Adipocyte (in vitro differentiated cells): ENCODE data around the gene DIO3.

Source experiments
- DNase-seq: peaks from one replicate; pipeline ENCODE4 v3.0.0-alpha.2; 2015; ENCODE audit warnings: low read depth
- H3K27me3 ChIP-seq: replicated peaks from 2 replicates; pipeline ENCODE4 v1.7.0; 2013; ENCODE audit warnings: mild to moderate bottlenecking, low read length, moderate library complexity; ENCODE audit not compliant: control insufficient read depth, insufficient read depth
- H3K36me3 ChIP-seq: 2 replicates; pipeline ENCODE4 v1.7.0; 2013; ENCODE audit warnings: low read length, mild to moderate bottlenecking, moderate library complexity; ENCODE audit not compliant: control insufficient read depth, insufficient read depth, severe bottlenecking
- H3K4me1 ChIP-seq: 2 replicates; pipeline ENCODE4 v1.7.0; 2013; ENCODE audit warnings: mild to moderate bottlenecking, low read length, moderate library complexity; ENCODE audit not compliant: control insufficient read depth, insufficient read depth
- H3K4me3 ChIP-seq: 2 replicates; pipeline ENCODE4 v1.7.0; 2013; ENCODE audit warnings: mild to moderate bottlenecking, low read length, moderate library complexity
- H3K9ac ChIP-seq: 2 replicates; pipeline ENCODE4 v1.7.0; 2013; ENCODE audit warnings: mild to moderate bottlenecking, low read length, moderate library complexity
- H3K9me3 ChIP-seq: 2 replicates; pipeline ENCODE4 v1.7.0; 2013; ENCODE audit warnings: mild to moderate bottlenecking, low read length, moderate library complexity; ENCODE audit not compliant: control insufficient read depth

DIO3 gene

GRCh38 chr14:101587441-101587911, 26.2 kb downstream of the DIO3 start:
- Histone ChIP-seq H3K27me3 (peaks cover 48% of the 10 kb centered on the region), H3K4me1 (peaks cover 5% of the 10 kb centered on the region), H3K4me3 (no peak overlapping the region), H3K9me3 (no peaks in the 10 kb centered on the region), H3K9ac (no peak overlapping the region), H3K36me3 (no peaks in the 10 kb centered on the region)
- DNase-seq: no peak

- H3K27me3 ChIP-seq: peaks cover 53% of the 10 kb centered on the region
- H3K36me3 ChIP-seq: no peaks in the 10 kb centered on the region
- DNase-seq: no peak
These were observed 27.1 kb downstream of the DIO3 start for GRCh38 chr14:101588286-101588975.

GRCh38 chr14:101588990-101589389, 27.7 kb downstream of the DIO3 start:
- Histone ChIP-seq H3K9ac (no peak overlapping the region), H3K4me1 (peaks cover 5% of the 10 kb centered on the region), H3K36me3 (no peaks in the 10 kb centered on the region), H3K9me3 (no peaks in the 10 kb centered on the region), H3K4me3 (no peak overlapping the region), H3K27me3 (peaks cover 53% of the 10 kb centered on the region)
- DNase-seq: peak; percentile 19

More at GRCh38 chr14:101588286-101588975, 27.1 kb downstream of the DIO3 start:
- peaks cover 5% of the 10 kb centered on the region for H3K4me1 ChIP-seq
- no peak overlapping the region for H3K4me3 ChIP-seq
- no peak overlapping the region for H3K9ac ChIP-seq
- H3K9me3 ChIP-seq: no peaks in the 10 kb centered on the region

GRCh38 chr14:101589486-101590015, 28.3 kb downstream of the DIO3 start:
- peaks cover 53% of the 10 kb centered on the region for H3K27me3 ChIP-seq
- no peaks in the 10 kb centered on the region for H3K9me3 ChIP-seq
- DNase-seq: no peak
- H3K4me3 ChIP-seq: no peak overlapping the region
- H3K9ac ChIP-seq: no peak overlapping the region
- peaks cover 1% of the 10 kb centered on the region for H3K4me1 ChIP-seq
- H3K36me3 ChIP-seq: no peaks in the 10 kb centered on the region

GRCh38 chr14:101590062-101590461, 28.8 kb downstream of the DIO3 start:
- no peak for DNase-seq

GRCh38 chr14:101590616-101591015, 29.3 kb downstream of the DIO3 start:
- H3K9ac ChIP-seq: no peak overlapping the region
- peaks cover 4% of the 10 kb centered on the region for H3K9me3 ChIP-seq
- H3K27me3 ChIP-seq: peaks cover 49% of the 10 kb centered on the region
- H3K36me3 ChIP-seq: no peaks in the 10 kb centered on the region
- no peak overlapping the region for H3K4me3 ChIP-seq
- no peak for DNase-seq
- no peaks in the 10 kb centered on the region for H3K4me1 ChIP-seq

More at GRCh38 chr14:101590062-101590461, 28.8 kb downstream of the DIO3 start:
- H3K27me3 ChIP-seq: peaks cover 53% of the 10 kb centered on the region
- H3K36me3 ChIP-seq: no peaks in the 10 kb centered on the region
- no peak overlapping the region for H3K4me3 ChIP-seq
- no peaks in the 10 kb centered on the region for H3K4me1 ChIP-seq
- no peak overlapping the region for H3K9ac ChIP-seq
- H3K9me3 ChIP-seq: peaks cover 3% of the 10 kb centered on the region

- Histone ChIP-seq H3K4me1 (no peaks in the 10 kb centered on the region), H3K9ac (no peak overlapping the region), H3K9me3 (peaks cover 4% of the 10 kb centered on the region), H3K27me3 (peaks cover 44% of the 10 kb centered on the region), H3K4me3 (no peak overlapping the region), H3K36me3 (no peaks in the 10 kb centered on the region)
- no peak for DNase-seq
These were observed 29.8 kb downstream of the DIO3 start for GRCh38 chr14:101591121-101591520.

- H3K4me1 ChIP-seq: no peaks in the 10 kb centered on the region
- peaks cover 39% of the 10 kb centered on the region for H3K27me3 ChIP-seq
- H3K4me3 ChIP-seq: no peak overlapping the region
- H3K9ac ChIP-seq: no peak overlapping the region
- no peaks in the 10 kb centered on the region for H3K36me3 ChIP-seq
- H3K9me3 ChIP-seq: peaks cover 4% of the 10 kb centered on the region
- DNase-seq: no peak
These were observed 30.3 kb downstream of the DIO3 start for GRCh38 chr14:101591582-101591981.

GRCh38 chr14:101593411-101594238, 32.3 kb downstream of the DIO3 start:
- DNase-seq: no peak
- Histone ChIP-seq H3K4me3 (no peak overlapping the region), H3K9ac (no peak overlapping the region), H3K36me3 (no peaks in the 10 kb centered on the region), H3K4me1 (no peaks in the 10 kb centered on the region), H3K27me3 (peaks cover 25% of the 10 kb centered on the region), H3K9me3 (peaks cover 11% of the 10 kb centered on the region)

GRCh38 chr14:101594511-101595148, 33.3 kb downstream of the DIO3 start:
- Histone ChIP-seq H3K36me3 (no peaks in the 10 kb centered on the region), H3K4me1 (no peaks in the 10 kb centered on the region), H3K9ac (no peak overlapping the region), H3K9me3 (peaks cover 12% of the 10 kb centered on the region), H3K27me3 (peaks cover 28% of the 10 kb centered on the region), H3K4me3 (no peak overlapping the region)
- DNase-seq: no peak

- Histone ChIP-seq H3K4me3 (no peak overlapping the region), H3K9ac (no peak overlapping the region), H3K27me3 (peaks cover 23% of the 10 kb centered on the region), H3K36me3 (no peaks in the 10 kb centered on the region), H3K4me1 (no peaks in the 10 kb centered on the region), H3K9me3 (peaks cover 13% of the 10 kb centered on the region)
- DNase-seq: no peak
These were observed 34.1 kb downstream of the DIO3 start for GRCh38 chr14:101595349-101595748.
